Ovary (tissue), 3 donors: ENCODE results near the gene ASCL5.

Experiments
- CTCF ChIP-seq, 3 donors: fragments of 450-650 bp in 2 of 3; fragments of 200-600 bp in 1 of 3; IDR thresholded peaks; one replicate each; pipeline versions ENCODE4 v1.5.1 to v1.8.0; 2016 to 2022; ENCODE audit warnings: antibody characterized with exemption in 3 of 3, mild to moderate bottlenecking in 1 of 3
- POLR2A ChIP-seq: fragments of 450-650 bp; IDR thresholded peaks from one replicate; pipeline ENCODE4 v1.6.1; 2017; ENCODE audit warnings: antibody characterized with exemption, mild to moderate bottlenecking, moderate library complexity
- donor health status: DM: no; HTN: no; CAD: no.

- TF ChIP-seq CTCF (IDR thresholded peaks at IDR 0.05) (no peak), POLR2A (no peak)
Measured at GRCh38 chr1:201077116-201077515, 49.9 kb downstream of the ASCL5 start.
